Measurements from ENCODE around the gene SPTAN1.
"Not testable (repeated sequence)": the region's sequence is repeated elsewhere in the genome, so short reads cannot be mapped to it uniquely, and the experiment has no call there.

The SPTAN1 gene

GRCh38 chr9:128640603-128641002 is 88.2 kb downstream of the SPTAN1 start:
- Histone ChIP-seq H3K27ac (ENCODE audit: low read length, poor library complexity, severe bottlenecking) (no peak overlapping the region), H3K9ac (ENCODE audit: low read length) (no peak overlapping the region), H3K4me1 (ENCODE audit: control insufficient read depth, insufficient read depth, low read depth, low read length) (peaks cover 34% of the 10 kb centered on the region), H2BK120ac (ENCODE audit: low read depth, low read length) (no peak overlapping the region), H4K91ac (ENCODE audit: low read length) (no peak overlapping the region), H3K79me1 (replicated peaks; ENCODE audit: low read length, poor library complexity, severe bottlenecking) (peaks cover 33% of the 10 kb centered on the region), H3K23ac (ENCODE audit: low read length in 2 of 2) (no peak overlapping the region), H3K4ac (ENCODE audit: low read depth in 1 of 2, low read length in 2 of 2) (no peak overlapping the region), H4K8ac (ENCODE audit: low read length) (no peak overlapping the region), H2BK5ac (ENCODE audit: low read depth, low read length, poor library complexity, severe bottlenecking) (no peak overlapping the region), H2BK12ac (ENCODE audit: low read length in 2 of 2) (no peak overlapping the region), H3K14ac (ENCODE audit: low read length in 2 of 2) (no peak overlapping the region), H2BK15ac (ENCODE audit: low read depth, poor library complexity, severe bottlenecking) (no peak overlapping the region), H3K4me2 (ENCODE audit: low read length, poor library complexity, severe bottlenecking) (no peak overlapping the region), H3K18ac (ENCODE audit: low read depth in 1 of 2, low read length in 2 of 2) (no peak overlapping the region), H3K9me3 (ENCODE audit: control insufficient read depth, low read length) (no peaks in the 10 kb centered on the region), H3K27me3 (ENCODE audit: control insufficient read depth in 1 of 2, insufficient read depth in 1 of 2, low read length in 2 of 2) (no peaks in the 10 kb centered on the region), H2AK5ac (ENCODE audit: low read length, severe bottlenecking) (no peak overlapping the region), H3K36me3 (ENCODE audit: control insufficient read depth in 1 of 2, insufficient read depth in 2 of 2, low read depth in 1 of 2, low read length in 2 of 2) (peaks cover 11 to 43% of the 10 kb centered on the region in 2 experiments), H3K4me3 (ENCODE audit: insufficient read depth in 1 of 2, low read depth in 1 of 2, low read length in 2 of 2) (no peak overlapping the region), H2AFZ (ENCODE audit: low read depth, low read length) (peak overlapping the region; percentile 5)
- no peak for DNase-seq
- WGBS: 96% methylated on average over 18 of the region's 18 CpGs

GRCh38 chr9:128642675-128643245 is 90.4 kb downstream of the SPTAN1 start:
- Histone ChIP-seq H2BK5ac (ENCODE audit: low read depth, low read length, poor library complexity, severe bottlenecking) (no peak overlapping the region), H4K91ac (ENCODE audit: low read length) (peak overlapping the region; percentile 36), H3K9me3 (ENCODE audit: control insufficient read depth, low read length) (no peaks in the 10 kb centered on the region), H3K79me1 (replicated peaks; ENCODE audit: low read length, poor library complexity, severe bottlenecking) (peaks cover 36% of the 10 kb centered on the region), H3K36me3 (ENCODE audit: control insufficient read depth in 1 of 2, insufficient read depth in 2 of 2, low read depth in 1 of 2, low read length in 2 of 2) (peaks cover 11 to 29% of the 10 kb centered on the region in 2 experiments), H2BK12ac (ENCODE audit: low read length in 2 of 2) (no peak overlapping the region), H3K18ac (ENCODE audit: low read depth in 1 of 2, low read length in 2 of 2) (no peak overlapping the region), H2BK15ac (ENCODE audit: low read depth, poor library complexity, severe bottlenecking) (no peak overlapping the region), H2AK5ac (ENCODE audit: low read length, severe bottlenecking) (no peak overlapping the region), H3K4me3 (ENCODE audit: insufficient read depth in 1 of 2, low read depth in 1 of 2, low read length in 2 of 2) (no peak overlapping the region), H3K4me2 (ENCODE audit: low read length, poor library complexity, severe bottlenecking) (no peak overlapping the region), H3K4ac (ENCODE audit: low read depth in 1 of 2, low read length in 2 of 2) (no peak overlapping the region), H3K9ac (ENCODE audit: low read length) (no peak overlapping the region), H2BK120ac (ENCODE audit: low read depth, low read length) (no peak overlapping the region), H3K23ac (ENCODE audit: low read length in 2 of 2) (no peak overlapping the region), H3K4me1 (ENCODE audit: control insufficient read depth, insufficient read depth, low read depth, low read length) (peaks cover 15% of the 10 kb centered on the region), H2AFZ (ENCODE audit: low read depth, low read length) (no peak overlapping the region), H3K27me3 (ENCODE audit: control insufficient read depth in 1 of 2, insufficient read depth in 1 of 2, low read length in 2 of 2) (no peaks in the 10 kb centered on the region), H3K14ac (ENCODE audit: low read length in 2 of 2) (no peak overlapping the region), H4K8ac (ENCODE audit: low read length) (peak overlapping the region; percentile 23), H3K27ac (ENCODE audit: low read length, poor library complexity, severe bottlenecking) (no peak overlapping the region)
- WGBS: 97% methylated on average over 10 of the region's 12 CpGs
- no peak for DNase-seq

GRCh38 chr9:128643519-128644300 is 91.3 kb downstream of the SPTAN1 start:
- H2BK120ac ChIP-seq (ENCODE audit: low read depth, low read length): no peak overlapping the region
- H3K4me3 ChIP-seq (ENCODE audit: insufficient read depth in 1 of 2, low read depth in 1 of 2, low read length in 2 of 2): no peak overlapping the region
- peak overlapping the region in 1 of 2 experiments; percentile 73 for H3K23ac ChIP-seq (ENCODE audit: low read length in 2 of 2)
- H3K4me2 ChIP-seq (ENCODE audit: low read length, poor library complexity, severe bottlenecking): no peak overlapping the region
- H3K36me3 ChIP-seq (ENCODE audit: control insufficient read depth in 1 of 2, insufficient read depth in 2 of 2, low read depth in 1 of 2, low read length in 2 of 2): peaks cover 8 to 24% of the 10 kb centered on the region in 2 experiments
- H2BK12ac ChIP-seq (ENCODE audit: low read length in 2 of 2): peak overlapping the region; percentile 61 to 66
- no peak overlapping the region for H3K9ac ChIP-seq (ENCODE audit: low read length)
- peak overlapping the region; percentile 26 for H2AK5ac ChIP-seq (ENCODE audit: low read length, severe bottlenecking)
- H3K14ac ChIP-seq (ENCODE audit: low read length in 2 of 2): no peak overlapping the region
- H2AFZ ChIP-seq (ENCODE audit: low read depth, low read length): no peak overlapping the region
- DNase-seq: no peak
- H2BK15ac ChIP-seq (ENCODE audit: low read depth, poor library complexity, severe bottlenecking): no peak overlapping the region
- no peak overlapping the region for H2BK5ac ChIP-seq (ENCODE audit: low read depth, low read length, poor library complexity, severe bottlenecking)
- WGBS: 79% methylated on average over 12 of the region's 12 CpGs
- H4K8ac ChIP-seq (ENCODE audit: low read length): peak overlapping the region; percentile 68
- no peak overlapping the region for H3K27ac ChIP-seq (ENCODE audit: low read length, poor library complexity, severe bottlenecking)
- no peaks in the 10 kb centered on the region for H3K27me3 ChIP-seq (ENCODE audit: control insufficient read depth in 1 of 2, insufficient read depth in 1 of 2, low read length in 2 of 2)
- H3K79me1 ChIP-seq (replicated peaks; ENCODE audit: low read length, poor library complexity, severe bottlenecking): peaks cover 40% of the 10 kb centered on the region
- no peaks in the 10 kb centered on the region for H3K9me3 ChIP-seq (ENCODE audit: control insufficient read depth, low read length)
- H3K18ac ChIP-seq (ENCODE audit: low read depth in 1 of 2, low read length in 2 of 2): peak overlapping the region; percentile 16 to 57
- H3K4me1 ChIP-seq (ENCODE audit: control insufficient read depth, insufficient read depth, low read depth, low read length): peaks cover 17% of the 10 kb centered on the region
- H4K91ac ChIP-seq (ENCODE audit: low read length): peak overlapping the region; percentile 31
- peak overlapping the region in 1 of 2 experiments; percentile 24 for H3K4ac ChIP-seq (ENCODE audit: low read depth in 1 of 2, low read length in 2 of 2)

- not testable (repeated sequence) for H2BK5ac ChIP-seq (ENCODE audit: low read depth, low read length, poor library complexity, severe bottlenecking); H2BK15ac ChIP-seq (ENCODE audit: low read depth, poor library complexity, severe bottlenecking); H2BK12ac ChIP-seq (ENCODE audit: low read length in 2 of 2); H4K91ac ChIP-seq (ENCODE audit: low read length); H3K14ac ChIP-seq (ENCODE audit: low read length in 2 of 2); H3K27me3 ChIP-seq (ENCODE audit: control insufficient read depth in 1 of 2, insufficient read depth in 1 of 2, low read length in 2 of 2); H3K9me3 ChIP-seq (ENCODE audit: control insufficient read depth, low read length); H4K8ac ChIP-seq (ENCODE audit: low read length); H2AK5ac ChIP-seq (ENCODE audit: low read length, severe bottlenecking); H3K4ac ChIP-seq (ENCODE audit: low read depth in 1 of 2, low read length in 2 of 2); H3K18ac ChIP-seq (ENCODE audit: low read depth in 1 of 2, low read length in 2 of 2); H3K36me3 ChIP-seq (ENCODE audit: control insufficient read depth in 1 of 2, insufficient read depth in 2 of 2, low read depth in 1 of 2, low read length in 2 of 2); H2BK120ac ChIP-seq (ENCODE audit: low read depth, low read length); H3K9ac ChIP-seq (ENCODE audit: low read length); H3K27ac ChIP-seq (ENCODE audit: low read length, poor library complexity, severe bottlenecking); H3K23ac ChIP-seq (ENCODE audit: low read length in 2 of 2); H3K4me2 ChIP-seq (ENCODE audit: low read length, poor library complexity, severe bottlenecking); H3K4me3 ChIP-seq (ENCODE audit: insufficient read depth in 1 of 2, low read depth in 1 of 2, low read length in 2 of 2); H2AFZ ChIP-seq (ENCODE audit: low read depth, low read length)
- 96% methylated on average over 8 of the region's 9 CpGs for WGBS
- H3K4me1 ChIP-seq (ENCODE audit: control insufficient read depth, insufficient read depth, low read depth, low read length): peaks cover 18% of the 10 kb centered on the region
- H3K79me1 ChIP-seq (replicated peaks; ENCODE audit: low read length, poor library complexity, severe bottlenecking): peaks cover 31% of the 10 kb centered on the region
- DNase-seq: peak; percentile 53
These were observed 95.8 kb downstream of the SPTAN1 start for GRCh38 chr9:128648206-128648605.

Measured in mesenchymal stem cell (in vitro differentiated cells and primary cell).